ENCODE data around the gene FUT2. TPM values are rescaled to one million over a fixed set of nuclear protein-coding genes. Genes with fewer than 3 reads are reported as not detected.

FUT2 gene
- polyA plus RNA-seq, 2 donors: 34.5 to 51.8 TPM

- no peaks in the 10 kb centered on the region for H3K9me3 ChIP-seq (ENCODE audit: control insufficient read depth in 2 of 2, insufficient read depth in 1 of 2, low read depth in 1 of 2, low read length in 1 of 2)
- H3K27ac ChIP-seq (ENCODE audit: low read depth in 2 of 2, low read length in 1 of 2): no peak within 1 kb of the TSS
- no peaks in the 10 kb centered on the region for H3K27me3 ChIP-seq (ENCODE audit: control insufficient read depth in 1 of 2, insufficient read depth in 2 of 2, low read length in 2 of 2)
- WGBS, 2 donors: 79 to 86% methylated on average over 4 of the region's 4 CpGs
- H3K4me3 ChIP-seq (ENCODE audit: low read depth in 1 of 2, low read length in 2 of 2): no peak within 1 kb of the TSS
- peaks cover under 1 to 9% of the 10 kb centered on the region in 2 donors for H3K4me1 ChIP-seq (ENCODE audit: control insufficient read depth in 2 of 2, insufficient read depth in 2 of 2, low read length in 1 of 2)
- peaks cover 0 to 3% of the 10 kb centered on the region in 2 donors for H3K36me3 ChIP-seq (ENCODE audit: control insufficient read depth in 2 of 2, insufficient read depth in 2 of 2, low read length in 1 of 2)
These were observed 59.4 kb downstream of the FUT2 start, which contains the start of gene FGF21 for GRCh38 chr19:48755084-48755641. Gene FGF21, plus strand, starts transcription at chr19:48755524. Its CDS starts 713 bp downstream, at chr19:48756237.

Other genes with a start within 250 kb of the FUT2 start
- 10 to 100 TPM in 1 of 2 donors, 1 to 10 TPM in 1; 6.2 to 18.1 TPM for gene GRWD1, start 250.0 kb upstream of the FUT2 start, polyA plus RNA-seq
- gene KCNJ14, start 240.4 kb upstream of the FUT2 start, polyA plus RNA-seq: 1 to 10 TPM in 1 of 2 donors, under 1 TPM in 1; 0.54 to 1.0 TPM
- 10 to 100 TPM; 52.2 to 59.3 TPM for gene CYTH2, start 226.6 kb upstream of the FUT2 start, polyA plus RNA-seq
- gene LMTK3, start 184.1 kb upstream of the FUT2 start, polyA plus RNA-seq: 1 to 10 TPM; 2.9 to 7.5 TPM
- 100 to 1,000 TPM; 295 to 320 TPM for gene SULT2B1, start 143.8 kb upstream of the FUT2 start, polyA plus RNA-seq
- 1 to 10 TPM; 1.2 to 1.9 TPM for gene SPACA4, start 89.2 kb upstream of the FUT2 start, polyA plus RNA-seq
- 10 to 100 TPM in 1 of 2 donors, 1 to 10 TPM in 1; 6.5 to 26.7 TPM for gene FAM83E, start 80.9 kb upstream of the FUT2 start, polyA plus RNA-seq
- gene RPL18, start 76.8 kb upstream of the FUT2 start, polyA plus RNA-seq: 1,000 to 10,000 TPM; 2,667 to 2,860 TPM
- 10 to 100 TPM in 1 of 2 donors, 1 to 10 TPM in 1; 9.0 to 15.5 TPM for gene SPHK2, start 76.5 kb upstream of the FUT2 start, polyA plus RNA-seq
- gene DBP, start 58.6 kb upstream of the FUT2 start, polyA plus RNA-seq: 10 to 100 TPM in 1 of 2 donors, 1 to 10 TPM in 1; 8.9 to 13.3 TPM
- gene CA11, start 49.8 kb upstream of the FUT2 start, polyA plus RNA-seq: 10 to 100 TPM in 1 of 2 donors, 1 to 10 TPM in 1; 6.8 to 12.7 TPM
- under 1 TPM; 0.25 to 0.39 TPM for gene NTN5, start 23.0 kb upstream of the FUT2 start, polyA plus RNA-seq
- 1 to 10 TPM in 1 of 2 donors, under 1 TPM in 1; 0.96 to 1.6 TPM for gene MAMSTR, start 23.8 kb downstream of the FUT2 start, polyA plus RNA-seq
- 10 to 100 TPM in 1 of 2 donors, 1 to 10 TPM in 1; 7.0 to 11.4 TPM for gene RASIP1, start 44.6 kb downstream of the FUT2 start, polyA plus RNA-seq
- under 1 TPM; 0.16 to 0.39 TPM for gene IZUMO1, start 50.9 kb downstream of the FUT2 start, polyA plus RNA-seq
- 1 to 10 TPM; 1.1 to 2.4 TPM for gene FUT1, start 56.7 kb downstream of the FUT2 start, polyA plus RNA-seq
- not detected for gene FGF21, start 59.6 kb downstream of the FUT2 start, polyA plus RNA-seq
- 10 to 100 TPM; 21.9 to 31.4 TPM for gene BCAT2, start 115.1 kb downstream of the FUT2 start, polyA plus RNA-seq
- 1 to 10 TPM; 2.2 to 3.4 TPM for gene HSD17B14, start 140.5 kb downstream of the FUT2 start, polyA plus RNA-seq
- 1 to 10 TPM; 8.6 to 9.2 TPM for gene PLEKHA4, start 172.6 kb downstream of the FUT2 start, polyA plus RNA-seq
- gene PPP1R15A, start 176.4 kb downstream of the FUT2 start, polyA plus RNA-seq: 100 to 1,000 TPM in 1 of 2 donors, 10 to 100 TPM in 1; 38.0 to 145 TPM
- under 1 TPM in 1 of 2 donors, not detected in 1; 0.08 TPM for gene TULP2, start 202.8 kb downstream of the FUT2 start, polyA plus RNA-seq
- 100 to 1,000 TPM in 1 of 2 donors, 10 to 100 TPM in 1; 88.2 to 116 TPM for gene NUCB1, start 204.3 kb downstream of the FUT2 start, polyA plus RNA-seq
- 1 to 10 TPM in 1 of 2 donors, under 1 TPM in 1; 0.57 to 1.3 TPM for gene DHDH, start 237.7 kb downstream of the FUT2 start, polyA plus RNA-seq

All from esophagus (tissue), 2 donors.